ENCODE results near the gene ATXN7L3B. TPM values are rescaled to one million over a fixed set of nuclear protein-coding genes. Genes with fewer than 3 reads are reported as not detected.

The ATXN7L3B gene
- total RNA-seq, 2 experiments from 2014 or later = 22.4 to 33.3 TPM

GRCh38 chr12:74579981-74580380 lies 42.3 kb downstream of the ATXN7L3B start:
- no peaks in the 10 kb centered on the region for H3K79me2 ChIP-seq (ENCODE audit: insufficient read depth, low read depth, low read length)
- no peak overlapping the region for H3K4me3 ChIP-seq (ENCODE audit: low read depth, low read length, poor library complexity, severe bottlenecking)
- H3K4me2 ChIP-seq (ENCODE audit: low read length) = no peak overlapping the region
- H2AFZ ChIP-seq (ENCODE audit: low read length) = no peak overlapping the region
- intact Hi-C loops (cut with micrococcal nuclease; ENCODE audit: unreplicated experiment) = no loop called here
- no peak overlapping the region for H3K27ac ChIP-seq (ENCODE audit: low read depth, low read length, poor library complexity, severe bottlenecking)
- H3K4me1 ChIP-seq (ENCODE audit: insufficient read depth, low read length, poor library complexity, severe bottlenecking) = no peaks in the 10 kb centered on the region
- H3K9me2 ChIP-seq (ENCODE audit: insufficient read depth, low read length) = no peaks in the 10 kb centered on the region
- no peak for DNase-seq (ENCODE audit: low spot score)
- no TSS peak for BruUV-seq (replicated peaks)
- H3K9me3 ChIP-seq (ENCODE audit: low read length) = no peaks in the 10 kb centered on the region
- no peaks in the 10 kb centered on the region for H3K36me3 ChIP-seq (ENCODE audit: insufficient read depth, low read length)
- ChIA-PET POLR2A (interaction anchor here (0.7 kb wide), 1 partner anchor 13 kb away, joined by 3 read pairs; no protein-coding TSS in a partner anchor), CTCF (ENCODE audit: unreplicated experiment) (no interaction called here)
- TF ChIP-seq EZH2phosphoT487 (IDR thresholded peaks at IDR 0.05; ENCODE audit: borderline replicate concordance, low read depth, low read length) = no peak
- no peak for TF ChIP-seq CTCF (conservative IDR thresholded peaks at IDR 0.05; ENCODE audit: low read length)
- no peaks in the 10 kb centered on the region for H4K20me1 ChIP-seq (ENCODE audit: insufficient read depth, low read length)

DNA sequence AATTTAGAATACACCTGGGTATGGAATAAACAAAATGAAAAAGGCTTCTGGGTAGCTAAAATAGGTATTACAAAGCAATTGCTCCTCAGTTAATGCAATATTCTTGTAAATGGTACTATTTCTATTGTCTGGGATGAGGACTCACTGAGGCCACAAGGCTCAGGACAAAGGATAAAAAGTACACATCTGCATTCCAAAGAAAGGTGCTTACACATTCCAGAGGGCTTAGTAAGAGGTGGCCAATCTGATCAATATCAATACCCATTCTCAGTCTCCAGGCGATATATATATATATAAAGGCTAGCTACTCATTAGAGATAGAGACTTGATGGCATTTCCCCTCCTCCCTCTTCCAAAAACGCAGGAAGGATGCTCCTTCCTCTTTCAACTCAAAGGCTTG lies 43.8 kb downstream of the ATXN7L3B start:
- no TSS peak for BruUV-seq (replicated peaks)

More for the DNA sequence above, 43.8 kb downstream of the ATXN7L3B start:
- CTCF ChIA-PET (ENCODE audit: unreplicated experiment) = no interaction called here
- TF ChIP-seq EZH2phosphoT487 (IDR thresholded peaks at IDR 0.05; ENCODE audit: borderline replicate concordance, low read depth, low read length) (no peak), CTCF (conservative IDR thresholded peaks at IDR 0.05; ENCODE audit: low read length) (no peak)
- no peak overlapping the region for H3K4me3 ChIP-seq (ENCODE audit: low read depth, low read length, poor library complexity, severe bottlenecking)
- H3K9me2 ChIP-seq (ENCODE audit: insufficient read depth, low read length) = no peaks in the 10 kb centered on the region
- H3K36me3 ChIP-seq (ENCODE audit: insufficient read depth, low read length) = no peaks in the 10 kb centered on the region
- no peaks in the 10 kb centered on the region for H3K79me2 ChIP-seq (ENCODE audit: insufficient read depth, low read depth, low read length)
- H3K27ac ChIP-seq (ENCODE audit: low read depth, low read length, poor library complexity, severe bottlenecking) = no peak overlapping the region
- intact Hi-C loops (cut with micrococcal nuclease; ENCODE audit: unreplicated experiment) = no loop called here
- no peak overlapping the region for H3K4me2 ChIP-seq (ENCODE audit: low read length)
- DNase-seq (ENCODE audit: low spot score) = no peak
- POLR2A ChIA-PET = interaction anchor here (0.6 to 1.4 kb wide), 2 partner anchors 21 to 159 kb away, joined by 3 read pairs; no protein-coding TSS in a partner anchor
- no peak overlapping the region for H2AFZ ChIP-seq (ENCODE audit: low read length)
- H4K20me1 ChIP-seq (ENCODE audit: insufficient read depth, low read length) = no peaks in the 10 kb centered on the region
- H3K9me3 ChIP-seq (ENCODE audit: low read length) = no peaks in the 10 kb centered on the region
- H3K4me1 ChIP-seq (ENCODE audit: insufficient read depth, low read length, poor library complexity, severe bottlenecking) = no peaks in the 10 kb centered on the region
